IPS DF 4.7 (cell line): ENCODE measurements around the gene NRGN.
"Not testable (repeated sequence)": the region's sequence is repeated elsewhere in the genome, so short reads cannot be mapped to it uniquely, and the experiment has no call there.

Experiments
- DNase-seq: peaks from one replicate; pipeline ENCODE4 v3.0.0-alpha.2; 2013; ENCODE audit warnings: low spot score; ENCODE audit errors: extremely low read depth

The NRGN gene

GRCh38 chr11:124756033-124756752, 16.5 kb downstream of the NRGN start:
- DNase-seq, result no peak

DNA sequence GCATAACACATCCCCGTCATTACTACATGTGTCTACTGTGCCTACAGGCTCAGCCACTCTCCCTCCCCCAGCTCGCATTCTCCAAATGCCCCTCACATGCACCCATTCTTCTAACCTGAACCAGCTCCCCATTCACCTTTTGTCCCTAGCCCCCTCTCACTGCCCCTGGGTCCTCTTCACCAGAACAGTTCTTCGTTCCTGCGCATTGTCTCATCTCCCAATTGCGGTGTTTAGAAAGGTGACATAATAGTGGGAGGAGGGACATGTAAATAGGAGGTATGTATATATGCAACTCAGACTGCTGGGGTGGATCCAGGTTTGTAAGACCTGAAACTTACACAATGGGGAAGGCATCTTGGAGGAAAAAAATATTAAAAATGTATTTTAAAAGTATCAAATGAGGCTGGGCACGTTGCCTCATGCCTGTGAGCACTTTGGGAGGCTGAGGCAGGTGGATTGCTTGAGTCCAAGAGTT, 17.0 kb downstream of the NRGN start:
- DNase-seq, result no peak

- no peak for DNase-seq
Measured at GRCh38 chr11:124757320-124757719, 17.6 kb downstream of the NRGN start.

GRCh38 chr11:124758355-124759265, 18.9 kb downstream of the NRGN start:
- peak; percentile 56 for DNase-seq

DNA sequence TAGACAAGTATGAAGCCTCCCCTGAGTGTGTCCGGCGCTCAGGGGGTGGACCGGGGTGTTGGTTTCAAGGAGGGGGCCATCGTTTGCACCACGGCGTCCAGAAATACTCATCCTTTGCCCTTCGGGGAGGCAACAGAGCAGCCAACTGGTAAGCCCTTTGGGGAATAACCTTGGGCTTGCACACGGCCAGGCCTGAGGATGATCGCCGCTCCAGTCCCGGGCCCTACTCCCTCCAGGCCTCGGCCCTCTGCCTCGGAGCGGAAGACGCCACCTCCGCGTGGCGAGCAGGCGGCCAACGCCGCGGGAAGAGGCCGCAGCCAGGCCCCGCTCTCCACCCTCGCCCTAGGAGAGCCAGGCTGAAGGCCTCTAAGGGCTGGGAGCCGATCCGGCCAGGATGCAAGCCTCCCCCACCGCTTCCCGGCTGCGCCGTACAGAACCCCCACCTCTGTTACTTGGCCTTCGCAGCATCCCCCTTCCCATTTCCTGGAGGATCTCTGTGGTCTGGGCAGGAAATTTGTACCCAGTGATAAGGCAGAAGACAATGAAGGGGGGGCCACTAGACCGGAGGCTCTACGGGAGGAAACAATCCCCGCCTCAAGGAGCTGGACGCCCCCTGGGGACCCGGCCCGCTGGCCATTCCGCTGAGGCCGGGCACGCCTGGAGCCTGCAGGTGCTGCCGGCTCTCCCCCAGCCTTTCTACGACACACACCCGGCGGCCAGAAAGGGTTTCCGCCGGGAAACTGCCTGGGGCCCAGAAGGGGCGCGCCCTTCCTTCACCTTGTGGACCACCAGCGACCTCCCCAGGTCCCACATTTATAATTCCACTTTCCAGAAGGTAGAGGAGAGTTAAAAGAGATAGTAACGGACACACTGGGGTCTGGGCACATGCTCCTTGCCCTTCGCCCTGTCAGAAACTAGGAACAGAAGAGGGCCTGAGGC, 19.8 kb downstream of the NRGN start:
- DNase-seq, result no peak

- no peak for DNase-seq
Measured at GRCh38 chr11:124760205-124760652, 20.5 kb downstream of the NRGN start.

- no peak for DNase-seq
Measured at GRCh38 chr11:124760806-124761205, 21.1 kb downstream of the NRGN start.

- DNase-seq, result no peak
Measured at GRCh38 chr11:124761301-124762104, 21.8 kb downstream of the NRGN start.

GRCh38 chr11:124762105-124762623, 22.4 kb downstream of the NRGN start, which contains the start of gene ESAM:
TSS of gene ESAM (minus strand) at chr11:124762290. CDS start at chr11:124762154, 136 bp downstream.
- no peak for DNase-seq

- no peak for DNase-seq
Measured at GRCh38 chr11:124762624-124763155, 22.9 kb downstream of the NRGN start.

DNA sequence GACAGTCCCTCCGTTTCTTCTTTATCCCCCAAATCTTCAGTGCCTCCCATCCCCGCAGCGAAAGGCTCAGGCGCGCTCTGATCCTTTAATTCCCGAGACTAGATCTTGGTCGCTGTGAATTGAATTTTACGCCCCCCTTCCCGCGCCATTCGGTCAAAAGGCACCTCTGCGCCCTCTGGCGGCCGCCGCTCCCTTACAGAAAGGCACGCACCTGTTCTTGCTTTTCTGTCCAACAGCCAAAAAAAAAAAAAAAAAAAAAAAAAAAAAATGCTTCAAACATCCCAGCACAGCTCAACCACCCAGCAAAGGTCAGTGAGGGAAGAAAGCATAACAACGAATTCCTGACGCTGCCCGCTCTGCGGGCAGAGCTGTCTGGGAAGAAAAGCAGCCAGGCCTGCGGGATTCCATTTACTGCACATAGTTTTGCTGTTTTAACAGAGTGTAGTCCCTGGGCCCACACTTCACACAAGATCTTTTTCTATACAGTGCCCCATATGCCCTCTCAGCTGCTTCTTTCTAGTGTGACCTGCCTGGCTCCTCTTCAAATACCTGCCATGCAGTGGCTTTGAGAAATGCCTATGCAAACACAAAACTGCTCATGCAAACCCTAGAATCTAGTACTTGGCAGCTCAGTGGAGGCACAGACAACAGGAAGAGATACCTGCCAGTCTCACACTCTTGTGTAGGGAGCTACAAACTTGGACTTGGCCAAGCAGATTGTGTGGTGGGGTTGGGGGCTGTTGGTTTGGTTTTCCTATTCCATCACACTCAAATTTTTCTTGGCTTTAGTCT, 23.6 kb downstream of the NRGN start:
- no peak for DNase-seq

- DNase-seq, result no peak
Measured at GRCh38 chr11:124766156-124766555, 26.4 kb downstream of the NRGN start.

GRCh38 chr11:124768914-124769313, 29.2 kb downstream of the NRGN start:
- no peak for DNase-seq

- DNase-seq, result no peak
Measured at GRCh38 chr11:124769806-124770774, 30.3 kb downstream of the NRGN start.

DNA sequence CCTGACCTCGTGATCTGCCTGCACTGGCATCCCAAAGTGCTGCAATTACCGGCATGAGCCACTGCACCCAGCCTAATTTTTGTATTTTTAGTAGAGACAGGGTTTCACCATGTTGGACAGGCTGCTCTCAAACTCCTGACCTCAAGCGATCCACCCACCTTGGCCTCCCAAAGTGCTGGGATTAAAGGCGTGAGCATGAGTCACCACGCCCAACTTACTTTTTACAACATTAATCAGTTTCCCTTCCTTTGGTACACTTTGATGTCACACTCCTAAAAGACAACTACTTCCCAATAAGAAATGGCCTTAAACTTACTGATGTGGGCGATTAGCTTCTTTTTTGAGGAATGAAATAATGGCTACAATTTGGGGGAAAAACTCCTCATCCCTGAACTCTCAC, 31.2 kb downstream of the NRGN start:
- not testable (repeated sequence) for DNase-seq

DNA sequence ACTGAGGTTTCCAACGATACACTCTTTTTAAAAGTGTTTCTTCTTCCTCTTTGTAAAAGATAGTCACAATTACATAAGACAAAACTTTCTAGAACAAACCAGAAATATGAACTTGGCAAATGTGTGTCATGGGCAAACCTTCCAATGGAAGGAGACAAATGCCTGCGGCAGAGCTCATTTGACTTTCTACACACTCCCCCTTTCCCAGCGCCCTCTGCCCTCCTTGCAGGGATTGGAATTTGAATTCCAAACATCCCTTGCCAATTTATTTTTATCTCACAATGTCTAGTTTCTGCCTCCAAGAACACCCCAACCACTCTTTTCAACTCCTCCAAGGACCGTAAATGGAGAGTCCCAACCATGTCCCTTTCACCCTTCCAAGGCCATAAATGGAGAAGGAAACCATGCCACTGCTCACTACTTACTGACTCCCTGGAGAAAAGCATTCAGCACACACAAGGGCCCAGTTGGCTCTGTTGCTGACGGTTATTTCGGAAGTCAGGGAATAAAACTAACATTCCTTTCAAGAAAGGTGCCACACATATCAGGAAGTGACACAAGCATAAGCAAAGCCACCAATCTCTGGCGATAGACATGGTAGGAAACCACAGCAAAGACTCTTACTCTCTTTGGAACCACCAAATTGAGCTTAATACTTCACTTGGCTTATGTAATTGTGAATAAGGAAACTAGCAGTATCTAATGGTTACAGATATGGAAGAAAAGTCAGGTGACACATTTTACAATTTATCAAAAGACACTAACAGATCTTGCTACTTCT, 37.3 kb downstream of the NRGN start:
- DNase-seq, result no peak

DNA sequence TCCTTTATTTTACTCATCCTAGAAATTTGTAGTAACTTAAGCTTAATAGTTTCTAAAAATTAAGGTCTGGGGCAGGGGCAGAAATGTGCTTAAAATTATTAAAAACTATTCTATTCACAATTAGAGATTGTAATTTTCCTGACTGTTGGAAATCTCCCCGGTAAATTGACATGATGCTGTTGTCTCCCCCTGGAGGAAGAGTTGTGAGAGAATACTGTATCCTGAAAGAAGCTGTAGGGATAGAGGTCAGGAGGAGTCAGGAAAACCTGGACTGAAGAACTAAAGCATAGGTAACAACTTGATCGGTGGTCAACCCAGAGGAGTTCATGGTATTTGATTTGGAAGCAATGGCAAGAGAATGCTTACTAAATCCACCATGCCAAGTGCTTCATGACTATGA, 38.5 kb downstream of the NRGN start:
- DNase-seq, result no peak
